Transverse colon (tissue), 4 donors: ENCODE data around the gene ANKRD10.

Experiments used
- EP300 ChIP-seq: sonication (generic); formaldehyde crosslinking; IDR thresholded peaks from one replicate; pipeline ENCODE4 v1.6.1; 2017; ENCODE audit warnings: antibody characterized with exemption, low read depth
- POLR2A ChIP-seq: fragments of 450-650 bp; IDR thresholded peaks from one replicate; pipeline ENCODE4 v1.6.1; 2016; ENCODE audit warnings: antibody characterized with exemption, mild to moderate bottlenecking, moderate library complexity
- POLR2AphosphoS5 ChIP-seq, 3 donors: sonication (generic); formaldehyde crosslinking; IDR thresholded peaks; one replicate each; pipeline ENCODE4 v1.6.1; 2016; ENCODE audit warnings: antibody characterized with exemption in 3 of 3
- TF ChIP-seq, protein P1 (sequence below), 5 experiments: fragments of 200-600 bp in 3 of 5; fragments of 450-650 bp in 2 of 5; sonication (generic) in 3 of 5; IDR thresholded peaks; 1 replicate in 2 of 5; 2 replicates in 3 of 5; pipeline ENCODE4 v1.5.1; 2016 to 2017; ENCODE audit warnings: antibody characterized with exemption in 5 of 5, inconsistent platforms in 3 of 5, mild to moderate bottlenecking in 2 of 5, moderate library complexity in 1 of 5

DNA sequence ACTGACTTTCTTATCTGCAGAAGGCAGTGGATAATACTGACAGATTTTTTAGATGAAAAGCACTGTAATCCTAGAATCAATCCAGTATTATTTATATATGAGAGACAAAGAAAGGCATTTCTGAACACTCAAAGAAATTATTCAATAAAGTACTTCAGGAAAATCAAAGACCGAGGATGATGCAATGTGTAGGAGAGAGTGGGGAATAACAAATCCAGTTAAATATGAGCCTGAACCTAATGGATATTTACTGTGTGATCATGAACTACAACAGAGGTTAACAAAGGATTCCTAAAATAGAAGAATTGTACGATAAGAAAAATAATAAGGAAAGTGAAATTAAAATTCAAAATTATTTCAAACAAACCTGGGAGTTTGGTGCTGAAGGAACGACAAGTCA lies 69.3 kb downstream of the ANKRD10 start:
- TF ChIP-seq, protein P1, sequence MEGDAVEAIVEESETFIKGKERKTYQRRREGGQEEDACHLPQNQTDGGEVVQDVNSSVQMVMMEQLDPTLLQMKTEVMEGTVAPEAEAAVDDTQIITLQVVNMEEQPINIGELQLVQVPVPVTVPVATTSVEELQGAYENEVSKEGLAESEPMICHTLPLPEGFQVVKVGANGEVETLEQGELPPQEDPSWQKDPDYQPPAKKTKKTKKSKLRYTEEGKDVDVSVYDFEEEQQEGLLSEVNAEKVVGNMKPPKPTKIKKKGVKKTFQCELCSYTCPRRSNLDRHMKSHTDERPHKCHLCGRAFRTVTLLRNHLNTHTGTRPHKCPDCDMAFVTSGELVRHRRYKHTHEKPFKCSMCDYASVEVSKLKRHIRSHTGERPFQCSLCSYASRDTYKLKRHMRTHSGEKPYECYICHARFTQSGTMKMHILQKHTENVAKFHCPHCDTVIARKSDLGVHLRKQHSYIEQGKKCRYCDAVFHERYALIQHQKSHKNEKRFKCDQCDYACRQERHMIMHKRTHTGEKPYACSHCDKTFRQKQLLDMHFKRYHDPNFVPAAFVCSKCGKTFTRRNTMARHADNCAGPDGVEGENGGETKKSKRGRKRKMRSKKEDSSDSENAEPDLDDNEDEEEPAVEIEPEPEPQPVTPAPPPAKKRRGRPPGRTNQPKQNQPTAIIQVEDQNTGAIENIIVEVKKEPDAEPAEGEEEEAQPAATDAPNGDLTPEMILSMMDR (IDR thresholded peaks at IDR 0.05): no peak
- TF ChIP-seq POLR2A: no peak
- no peak for TF ChIP-seq POLR2AphosphoS5 (IDR thresholded peaks at IDR 0.05)
- TF ChIP-seq EP300: no peak
